ENCODE measurements around the gene GARRE1.

GRCh38 chr19:34284505-34284904 lies 30.2 kb downstream of the GARRE1 start:
- TF ChIP-seq CTCF (IDR thresholded peaks at IDR 0.05), result no peak
- TF ChIP-seq POLR2AphosphoS5 (IDR thresholded peaks at IDR 0.05), result no peak
